Fibroblast of mammary gland (primary cell): ENCODE results near the gene NFATC1.

Experiments used
- DNase-seq: peaks from one replicate; pipeline ENCODE4 v3.0.0-alpha.2; 2010; ENCODE audit warnings: low read depth
- H3K4me3 ChIP-seq: 2 replicates; pipeline ENCODE4 v1.5.1; 2011; ENCODE audit warnings: low read depth, mild to moderate bottlenecking, low read length, moderate library complexity; ENCODE audit not compliant: control insufficient read depth
- CTCF ChIP-seq: conservative IDR thresholded peaks from 2 replicates; pipeline ENCODE4 v1.5.1; 2011; ENCODE audit warnings: low read depth, low read length, inconsistent platforms; ENCODE audit not compliant: control insufficient read depth, insufficient read depth

NFATC1 gene

GRCh38 chr18:79440316-79441110 is 44.8 kb downstream of the NFATC1 start:
- DNase-seq: no peak
- no peak overlapping the region for H3K4me3 ChIP-seq
- TF ChIP-seq CTCF: no peak

- TF ChIP-seq CTCF: no peak
- H3K4me3 ChIP-seq: no peak overlapping the region
- no peak for DNase-seq
Observed at GRCh38 chr18:79441420-79441819, 45.7 kb downstream of the NFATC1 start.

GRCh38 chr18:79442508-79443221 is 46.9 kb downstream of the NFATC1 start:
- H3K4me3 ChIP-seq: no peak overlapping the region
- peak; percentile 67 for DNase-seq
- TF ChIP-seq CTCF: no peak

GRCh38 chr18:79445221-79445620 is 49.5 kb downstream of the NFATC1 start:
- no peak for DNase-seq
- no peak for TF ChIP-seq CTCF
- H3K4me3 ChIP-seq: no peak overlapping the region

- DNase-seq: no peak
- H3K4me3 ChIP-seq: no peak overlapping the region
- no peak for TF ChIP-seq CTCF
Observed at GRCh38 chr18:79445696-79446561, 50.2 kb downstream of the NFATC1 start.

- no peak for TF ChIP-seq CTCF
- no peak for DNase-seq
- H3K4me3 ChIP-seq: no peak overlapping the region
Observed at GRCh38 chr18:79446931-79447330, 51.2 kb downstream of the NFATC1 start.
